Tibial nerve (tissue), 3 donors: Measurements from ENCODE around the gene P3R3URF.

Source experiments
- EP300 ChIP-seq, 2 donors: sonication (generic); formaldehyde crosslinking; IDR thresholded peaks; one replicate each; pipeline ENCODE4 v1.6.1; 2017; ENCODE audit warnings: antibody characterized with exemption in 2 of 2, mild to moderate bottlenecking in 1 of 2
- POLR2A ChIP-seq, 2 donors: fragments of 450-650 bp; IDR thresholded peaks; one replicate each; pipeline ENCODE4 v1.6.1; 2017; ENCODE audit warnings: antibody characterized with exemption in 2 of 2, mild to moderate bottlenecking in 2 of 2, moderate library complexity in 2 of 2

GRCh38 chr1:46130606-46131005, 45.7 kb downstream of the P3R3URF start:
- TF ChIP-seq EP300 (IDR thresholded peaks at IDR 0.05), result no peak
- TF ChIP-seq POLR2A (IDR thresholded peaks at IDR 0.05), result no peak
